Calu3 (cell line): ENCODE data around the gene PHC2. TPM values are rescaled to one million over a fixed set of nuclear protein-coding genes. Genes with fewer than 3 reads are reported as not detected.
A peak's percentile ranks its signal among the peaks of the same experiment; 100 is the strongest.

Experiments
- BruUV-seq: library from RNA; stranded (reverse); fragments of 400-500 nt; replicated peaks from 2 replicates; lab custom pipeline; 2021; lab: Mats Ljungman, UMichigan
- CTCF ChIA-PET: fragments of 300-600 bp; sonication (Branson Sonifier 250); formaldehyde crosslinking; loops from one replicate; lab custom pipeline; 2022; ENCODE audit warnings: antibody characterized with exemption; lab: Charles Lee
- DNase-seq: peaks from one replicate; pipeline ENCODE4 v3.0.0; 2022
- H3K27ac Mint-ChIP-seq: one replicate; pipeline ENCODE4 v1.8.0; 2022; ENCODE audit warnings: mixed read lengths; ENCODE audit not compliant: unreplicated experiment
- H3K27me3 Mint-ChIP-seq: one replicate; pipeline ENCODE4 v1.8.0; 2022; ENCODE audit warnings: mixed read lengths; ENCODE audit not compliant: unreplicated experiment
- H3K36me3 Mint-ChIP-seq: one replicate; pipeline ENCODE4 v1.8.0; 2022; ENCODE audit warnings: mild to moderate bottlenecking, moderate library complexity, mixed read lengths; ENCODE audit not compliant: insufficient read depth, unreplicated experiment
- H3K4me1 Mint-ChIP-seq: one replicate; pipeline ENCODE4 v1.8.0; 2022; ENCODE audit warnings: mild to moderate bottlenecking, low read depth, mixed read lengths; ENCODE audit not compliant: unreplicated experiment
- H3K4me3 Mint-ChIP-seq: one replicate; pipeline ENCODE4 v1.8.0; 2022; ENCODE audit warnings: mild to moderate bottlenecking, low read depth, moderate library complexity, mixed read lengths; ENCODE audit not compliant: unreplicated experiment
- H3K9me3 Mint-ChIP-seq: one replicate; pipeline ENCODE4 v1.8.0; 2022; ENCODE audit warnings: low read depth, mixed read lengths; ENCODE audit not compliant: unreplicated experiment
- CTCF ChIP-seq: fragments of 200-600 bp; IDR thresholded peaks from one replicate; pipeline ENCODE4 v1.8.0; 2022; ENCODE audit warnings: antibody characterized with exemption; ENCODE audit not compliant: unreplicated experiment
- intact Hi-C: fragments of 100-400 bp; cut with micrococcal nuclease; formaldehyde crosslinking; loops from one replicate; pipeline ENCODE4 v1.10.0; 2022; ENCODE audit not compliant: unreplicated experiment
- total RNA-seq: library from RNA; stranded (reverse); gene quantifications from 2 replicates; pipeline ENCODE4 v1.2.3, GENCODE V29; 2022

PHC2 gene
- total RNA-seq, 1 experiment from 2014 or later, result 59.5 TPM

GRCh38 chr1:33300673-33301072 is 130.2 kb downstream of the PHC2 start:
- Mint-ChIP-seq H3K4me1 (no peaks in the 10 kb centered on the region), H3K27me3 (no peaks in the 10 kb centered on the region), H3K27ac (no peak overlapping the region), H3K36me3 (no peaks in the 10 kb centered on the region), H3K9me3 (no peaks in the 10 kb centered on the region), H3K4me3 (no peak overlapping the region)
- DNase-seq, result no peak
- TF ChIP-seq CTCF, result no peak
- CTCF ChIA-PET, result interaction anchor here (0.7 kb wide), 1 partner anchor 71 kb away, joined by 3 read pairs; no protein-coding TSS in a partner anchor
- intact Hi-C loops, result no loop called here
- BruUV-seq, result no TSS peak

GRCh38 chr1:33299461-33300155 is 131.3 kb downstream of the PHC2 start:
- no peaks in the 10 kb centered on the region for H3K9me3 Mint-ChIP-seq
- intact Hi-C loops, result loop anchor here (5.0 kb wide), 3 partner anchors 82 to 313 kb away; no protein-coding TSS in a partner anchor
- H3K4me1 Mint-ChIP-seq, result no peaks in the 10 kb centered on the region
- H3K36me3 Mint-ChIP-seq, result no peaks in the 10 kb centered on the region
- no peak for DNase-seq
- no peaks in the 10 kb centered on the region for H3K27me3 Mint-ChIP-seq
- H3K4me3 Mint-ChIP-seq, result no peak overlapping the region
- BruUV-seq, result TSS peak; percentile 30
- CTCF ChIA-PET, result no interaction called here
- no peak overlapping the region for H3K27ac Mint-ChIP-seq
- no peak for TF ChIP-seq CTCF

- intact Hi-C loops, result loop anchor here (5.0 kb wide), 3 partner anchors 81 to 314 kb away; no protein-coding TSS in a partner anchor
- peak; percentile 87 for TF ChIP-seq CTCF
- H3K36me3 Mint-ChIP-seq, result no peaks in the 10 kb centered on the region
- no peak overlapping the region for H3K27ac Mint-ChIP-seq
- BruUV-seq, result no TSS peak
- no peaks in the 10 kb centered on the region for H3K27me3 Mint-ChIP-seq
- no peaks in the 10 kb centered on the region for H3K9me3 Mint-ChIP-seq
- no peak overlapping the region for H3K4me3 Mint-ChIP-seq
- CTCF ChIA-PET, result no interaction called here
- DNase-seq, result peak; percentile 77
- no peaks in the 10 kb centered on the region for H3K4me1 Mint-ChIP-seq
Observed at GRCh38 chr1:33298623-33299277, 132.1 kb downstream of the PHC2 start.

GRCh38 chr1:33297911-33298622 is 132.8 kb downstream of the PHC2 start:
- Mint-ChIP-seq H3K27ac (no peak overlapping the region), H3K36me3 (no peaks in the 10 kb centered on the region), H3K9me3 (no peaks in the 10 kb centered on the region), H3K27me3 (no peaks in the 10 kb centered on the region), H3K4me3 (no peak overlapping the region), H3K4me1 (no peaks in the 10 kb centered on the region)
- intact Hi-C loops, result loop anchor here (5.0 kb wide), 3 partner anchors 81 to 314 kb away; no protein-coding TSS in a partner anchor
- no peak for TF ChIP-seq CTCF
- CTCF ChIA-PET, result no interaction called here
- no peak for DNase-seq
- no TSS peak for BruUV-seq
